ENCODE data around the gene DGKQ. TPM values are rescaled to one million over a fixed set of nuclear protein-coding genes. Genes with fewer than 3 reads are reported as not detected.

DGKQ gene
- total RNA-seq, 1 donor from 2014 or later: 17.9 TPM

DNA sequence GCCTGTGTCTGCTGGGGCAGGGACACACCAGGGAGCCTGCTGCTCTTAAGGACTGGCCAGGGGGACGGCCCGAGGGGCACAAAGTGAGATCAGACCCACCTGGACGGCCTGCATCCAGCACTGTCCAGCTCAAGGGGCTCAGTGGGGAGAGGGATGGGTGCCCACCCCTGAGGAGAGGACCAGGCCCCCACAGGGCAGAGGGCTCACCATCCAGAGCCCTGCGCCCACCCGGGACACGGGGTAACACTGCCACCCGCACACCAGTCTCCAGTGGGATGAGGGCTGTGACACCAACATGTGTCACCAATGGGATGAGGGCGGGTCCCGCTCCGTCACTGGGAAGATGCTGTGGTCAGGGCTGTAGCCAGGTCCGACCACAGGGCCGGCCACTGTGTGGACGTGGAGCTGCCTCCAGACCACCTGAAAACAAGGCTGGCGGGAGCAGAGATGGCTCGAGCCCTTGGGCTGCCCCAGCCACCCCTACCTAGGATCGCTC is 13.2 kb downstream of the DGKQ start:
- peaks cover 14% of the 10 kb centered on the region for H3K36me3 ChIP-seq (ENCODE audit: control insufficient read depth, insufficient read depth, low read length)
- FAIRE-seq: no peak
- TF ChIP-seq, protein P1, sequence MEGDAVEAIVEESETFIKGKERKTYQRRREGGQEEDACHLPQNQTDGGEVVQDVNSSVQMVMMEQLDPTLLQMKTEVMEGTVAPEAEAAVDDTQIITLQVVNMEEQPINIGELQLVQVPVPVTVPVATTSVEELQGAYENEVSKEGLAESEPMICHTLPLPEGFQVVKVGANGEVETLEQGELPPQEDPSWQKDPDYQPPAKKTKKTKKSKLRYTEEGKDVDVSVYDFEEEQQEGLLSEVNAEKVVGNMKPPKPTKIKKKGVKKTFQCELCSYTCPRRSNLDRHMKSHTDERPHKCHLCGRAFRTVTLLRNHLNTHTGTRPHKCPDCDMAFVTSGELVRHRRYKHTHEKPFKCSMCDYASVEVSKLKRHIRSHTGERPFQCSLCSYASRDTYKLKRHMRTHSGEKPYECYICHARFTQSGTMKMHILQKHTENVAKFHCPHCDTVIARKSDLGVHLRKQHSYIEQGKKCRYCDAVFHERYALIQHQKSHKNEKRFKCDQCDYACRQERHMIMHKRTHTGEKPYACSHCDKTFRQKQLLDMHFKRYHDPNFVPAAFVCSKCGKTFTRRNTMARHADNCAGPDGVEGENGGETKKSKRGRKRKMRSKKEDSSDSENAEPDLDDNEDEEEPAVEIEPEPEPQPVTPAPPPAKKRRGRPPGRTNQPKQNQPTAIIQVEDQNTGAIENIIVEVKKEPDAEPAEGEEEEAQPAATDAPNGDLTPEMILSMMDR (IDR thresholded peaks at IDR 0.05; ENCODE audit: insufficient read depth, low read length, severe bottlenecking): no peak
- no peak for DNase-seq (ENCODE audit: low read depth)
- no peak overlapping the region for H3K4me3 ChIP-seq (ENCODE audit: low read depth, low read length)
- no peaks in the 10 kb centered on the region for H3K27me3 ChIP-seq (ENCODE audit: control insufficient read depth, insufficient read depth, low read length)

- DNase-seq (ENCODE audit: low read depth) (no peak), FAIRE-seq (no peak)
- H3K4me3 ChIP-seq (ENCODE audit: low read depth, low read length): no peak overlapping the region
- H3K27me3 ChIP-seq (ENCODE audit: control insufficient read depth, insufficient read depth, low read length): no peaks in the 10 kb centered on the region
- H3K36me3 ChIP-seq (ENCODE audit: control insufficient read depth, insufficient read depth, low read length): peaks cover 10% of the 10 kb centered on the region
- TF ChIP-seq, protein P1 (IDR thresholded peaks at IDR 0.05; ENCODE audit: insufficient read depth, low read length, severe bottlenecking): no peak
These were observed 13.8 kb downstream of the DGKQ start for GRCh38 chr4:959338-960139.

GRCh38 chr4:958696-959337 is 14.6 kb downstream of the DGKQ start:
- H3K4me3 ChIP-seq (ENCODE audit: low read depth, low read length): no peak overlapping the region
- DNase-seq (ENCODE audit: low read depth) (no peak), FAIRE-seq (no peak)
- TF ChIP-seq, protein P1 (IDR thresholded peaks at IDR 0.05; ENCODE audit: insufficient read depth, low read length, severe bottlenecking): no peak
- H3K36me3 ChIP-seq (ENCODE audit: control insufficient read depth, insufficient read depth, low read length): peaks cover 8% of the 10 kb centered on the region
- no peaks in the 10 kb centered on the region for H3K27me3 ChIP-seq (ENCODE audit: control insufficient read depth, insufficient read depth, low read length)

GRCh38 chr4:958314-958665 is 15.1 kb downstream of the DGKQ start:
- TF ChIP-seq, protein P1 (IDR thresholded peaks at IDR 0.05; ENCODE audit: insufficient read depth, low read length, severe bottlenecking): no peak
- FAIRE-seq (no peak), DNase-seq (ENCODE audit: low read depth) (no peak)
- Histone ChIP-seq H3K27me3 (ENCODE audit: control insufficient read depth, insufficient read depth, low read length) (no peaks in the 10 kb centered on the region), H3K36me3 (ENCODE audit: control insufficient read depth, insufficient read depth, low read length) (peaks cover 8% of the 10 kb centered on the region), H3K4me3 (ENCODE audit: low read depth, low read length) (no peak overlapping the region)

GRCh38 chr4:957581-958313 is 15.6 kb downstream of the DGKQ start:
- FAIRE-seq (no peak), DNase-seq (ENCODE audit: low read depth) (no peak)
- no peak overlapping the region for H3K4me3 ChIP-seq (ENCODE audit: low read depth, low read length)
- TF ChIP-seq, protein P1 (IDR thresholded peaks at IDR 0.05; ENCODE audit: insufficient read depth, low read length, severe bottlenecking): no peak
- H3K36me3 ChIP-seq (ENCODE audit: control insufficient read depth, insufficient read depth, low read length): peaks cover 7% of the 10 kb centered on the region
- H3K27me3 ChIP-seq (ENCODE audit: control insufficient read depth, insufficient read depth, low read length): no peaks in the 10 kb centered on the region

All from bronchial epithelial cell (primary cell).